ENCODE measurements around the gene KRT85.

- TF ChIP-seq EZH2 (conservative IDR thresholded peaks at IDR 0.05; ENCODE audit: low read depth, low read length) = no peak
- no peak for TF ChIP-seq CTCF (CRISPR knock-in tag; IDR thresholded peaks at IDR 0.05)
Measured at GRCh38 chr12:52353766-52354165, 13.5 kb downstream of the KRT85 start.
